SU-DHL-6 (cell line): ENCODE results near the gene ZIC4.

Source experiments
- H2AFZ ChIP-seq: fragments of 200-600 bp; sonication (generic); 2 replicates; pipeline ENCODE4 v1.6.1; 2014; ENCODE audit warnings: low read depth, mild to moderate bottlenecking, moderate library complexity, mixed read lengths, antibody characterized with exemption, low read length; ENCODE audit not compliant: severe bottlenecking
- H3F3A ChIP-seq: fragments of 200-600 bp; shearing (Covaris generic); 2 replicates; pipeline ENCODE4 v1.6.0; 2016; ENCODE audit warnings: antibody characterized with exemption, mild to moderate bottlenecking; ENCODE audit not compliant: insufficient read depth
- H3K27ac ChIP-seq: fragments of 200-600 bp; sonication (generic); 2 replicates; pipeline ENCODE4 v1.5.1; 2016; ENCODE audit warnings: low read depth, mild to moderate bottlenecking, low read length, moderate library complexity, mixed read lengths
- H3K27me3 ChIP-seq: fragments of 200-600 bp; sonication (generic), shearing (Covaris generic); 2 replicates; pipeline ENCODE4 v1.6.0; 2014; ENCODE audit warnings: mild to moderate bottlenecking, low read length
- H3K36me3 ChIP-seq: fragments of 200-600 bp; sonication (generic); 2 replicates; pipeline ENCODE4 v1.6.1; 2014; ENCODE audit warnings: mild to moderate bottlenecking, low read length, mixed read lengths
- H3K4me2 ChIP-seq: fragments of 300-600, 200-600 bp; shearing (Covaris generic), sonication (generic); 2 replicates; pipeline ENCODE4 v1.6.0; 2014; ENCODE audit warnings: low read length, low read depth, mild to moderate bottlenecking; ENCODE audit not compliant: poor library complexity, severe bottlenecking
- H3K4me3 ChIP-seq: fragments of 200-600 bp; sonication (generic); 2 replicates; pipeline ENCODE4 v1.5.1; 2014; ENCODE audit warnings: antibody characterized with exemption, low read length, mild to moderate bottlenecking, mixed read lengths; ENCODE audit not compliant: insufficient read depth, poor library complexity, severe bottlenecking
- H3K79me2 ChIP-seq: fragments of 200-600 bp; sonication (generic); 2 replicates; pipeline ENCODE4 v1.6.1; 2014; ENCODE audit warnings: mild to moderate bottlenecking, low read length, moderate library complexity; ENCODE audit not compliant: insufficient read depth
- H3K9ac ChIP-seq: fragments of 200-600 bp; sonication (generic); 2 replicates; pipeline ENCODE4 v1.7.0; 2014; ENCODE audit warnings: mild to moderate bottlenecking, low read length
- H3K9me2 ChIP-seq: fragments of 200-600 bp; sonication (generic); replicated peaks from 2 replicates; pipeline ENCODE4 v1.6.1; 2014; ENCODE audit warnings: low read length; ENCODE audit not compliant: insufficient read depth
- H3K9me3 ChIP-seq: fragments of 200-600 bp; sonication (generic); 2 replicates; pipeline ENCODE4 v1.6.1; 2014; ENCODE audit warnings: low read length, mixed read lengths; ENCODE audit not compliant: insufficient read depth
- H4K20me1 ChIP-seq: fragments of 200-600 bp; sonication (generic); 2 replicates; pipeline ENCODE4 v1.6.1; 2014; ENCODE audit warnings: low read depth, mild to moderate bottlenecking, antibody characterized with exemption, low read length, moderate library complexity, mixed read lengths
- CTCF ChIP-seq: fragments of 200-600 bp; sonication (generic); IDR thresholded peaks from one replicate; pipeline ENCODE4 v1.5.1; 2017; ENCODE audit warnings: antibody characterized with exemption, mild to moderate bottlenecking, low read length, moderate library complexity; ENCODE audit not compliant: insufficient read depth, poor library complexity, severe bottlenecking
- EZH2phosphoT487 ChIP-seq: fragments of 200-600 bp; sonication (generic), shearing (Covaris generic); conservative IDR thresholded peaks from 2 replicates; pipeline ENCODE4 v1.6.1; 2018; ENCODE audit warnings: mild to moderate bottlenecking, antibody characterized with exemption, low read length, moderate library complexity, mixed read lengths

Gene ZIC4

GRCh38 chr3:147368561-147369221 is 37.7 kb downstream of the ZIC4 start:
- no peak overlapping the region for H3K4me3 ChIP-seq
- no peaks in the 10 kb centered on the region for H3K27me3 ChIP-seq
- no peak overlapping the region for H3K4me2 ChIP-seq
- H3K79me2 ChIP-seq = no peaks in the 10 kb centered on the region
- no peaks in the 10 kb centered on the region for H4K20me1 ChIP-seq
- no peaks in the 10 kb centered on the region for H3K9me3 ChIP-seq
- H3F3A ChIP-seq = no peaks in the 10 kb centered on the region
- H3K36me3 ChIP-seq = no peaks in the 10 kb centered on the region
- TF ChIP-seq CTCF = no peak
- no peaks in the 10 kb centered on the region for H3K9me2 ChIP-seq
- no peak overlapping the region for H2AFZ ChIP-seq
- H3K27ac ChIP-seq = no peak overlapping the region
- no peak overlapping the region for H3K9ac ChIP-seq

- Histone ChIP-seq H3K27ac (no peak overlapping the region), H3K4me2 (no peak overlapping the region), H3K9me2 (no peaks in the 10 kb centered on the region), H3K4me3 (no peak overlapping the region), H3K36me3 (no peaks in the 10 kb centered on the region), H3K9me3 (no peaks in the 10 kb centered on the region), H2AFZ (no peak overlapping the region), H4K20me1 (no peaks in the 10 kb centered on the region), H3K79me2 (no peaks in the 10 kb centered on the region), H3F3A (no peaks in the 10 kb centered on the region), H3K9ac (no peak overlapping the region), H3K27me3 (no peaks in the 10 kb centered on the region)
- no peak for TF ChIP-seq CTCF
Measured at GRCh38 chr3:147368151-147368550, 38.2 kb downstream of the ZIC4 start.

- Histone ChIP-seq H3K27ac (no peak overlapping the region), H3F3A (no peaks in the 10 kb centered on the region), H3K9me3 (no peaks in the 10 kb centered on the region), H3K27me3 (no peaks in the 10 kb centered on the region), H3K79me2 (no peaks in the 10 kb centered on the region), H3K36me3 (no peaks in the 10 kb centered on the region), H3K9ac (no peak overlapping the region), H3K9me2 (no peaks in the 10 kb centered on the region), H3K4me3 (no peak overlapping the region), H4K20me1 (no peaks in the 10 kb centered on the region), H3K4me2 (no peak overlapping the region), H2AFZ (no peak overlapping the region)
- TF ChIP-seq EZH2phosphoT487 = no peak
- TF ChIP-seq CTCF = no peak
Measured at GRCh38 chr3:147367676-147368075, 38.7 kb downstream of the ZIC4 start.
